HG03095 (cell line): ENCODE data around the gene PTPN14.
"Not testable (repeated sequence)": the region's sequence is repeated elsewhere in the genome, so short reads cannot be mapped to it uniquely, and the experiment has no call there.

Source experiments
- ATAC-seq: cut with Tn5 transposase; IDR thresholded peaks from one replicate; pipeline ENCODE4 v1.9.1; 2021; ENCODE audit warnings: moderate library complexity; ENCODE audit not compliant: unreplicated experiment

PTPN14 gene

DNA sequence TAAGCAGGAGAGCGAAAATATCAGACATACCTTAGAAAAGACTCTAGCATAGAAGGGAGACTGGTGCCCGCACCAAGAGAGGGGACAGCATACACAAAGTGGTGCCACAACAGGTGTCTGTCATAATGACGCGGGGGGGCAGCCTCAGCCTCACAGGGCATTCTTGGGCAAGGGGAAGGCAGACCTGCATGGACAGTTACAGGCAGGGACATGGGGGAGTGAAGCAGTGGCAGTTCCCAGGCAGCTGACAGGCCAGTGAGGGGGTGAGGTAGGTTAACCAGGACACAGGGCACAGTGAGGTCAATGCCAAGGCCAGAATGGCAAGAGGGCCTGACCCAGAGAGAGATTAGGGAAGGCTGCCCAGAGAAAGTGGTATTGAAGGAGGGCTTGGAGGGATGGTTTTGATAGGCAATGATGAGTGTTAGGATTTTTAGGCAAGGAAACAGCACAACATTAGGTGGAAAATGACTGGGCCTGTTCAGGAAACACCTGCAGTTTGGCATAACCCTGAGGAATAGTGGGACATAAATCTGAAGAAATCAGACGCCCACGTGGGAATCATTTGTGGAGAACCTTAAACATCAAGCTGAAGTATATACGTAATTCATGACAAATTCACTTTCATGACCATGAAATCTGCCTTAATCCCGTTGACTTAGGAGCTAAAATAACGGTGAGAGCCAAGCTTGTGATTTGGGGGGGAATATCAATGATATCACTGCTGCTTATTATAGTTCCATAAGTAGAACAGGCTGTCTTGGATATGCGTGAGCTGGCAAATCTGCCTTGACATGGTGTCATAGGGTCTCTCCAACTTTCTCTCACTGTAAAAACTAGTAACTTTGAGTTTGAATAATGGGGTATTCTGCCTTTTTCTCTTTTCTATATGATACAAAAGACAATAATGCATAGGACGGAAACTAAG is 8.9 kb downstream of the PTPN14 start:
- no peak for ATAC-seq

DNA sequence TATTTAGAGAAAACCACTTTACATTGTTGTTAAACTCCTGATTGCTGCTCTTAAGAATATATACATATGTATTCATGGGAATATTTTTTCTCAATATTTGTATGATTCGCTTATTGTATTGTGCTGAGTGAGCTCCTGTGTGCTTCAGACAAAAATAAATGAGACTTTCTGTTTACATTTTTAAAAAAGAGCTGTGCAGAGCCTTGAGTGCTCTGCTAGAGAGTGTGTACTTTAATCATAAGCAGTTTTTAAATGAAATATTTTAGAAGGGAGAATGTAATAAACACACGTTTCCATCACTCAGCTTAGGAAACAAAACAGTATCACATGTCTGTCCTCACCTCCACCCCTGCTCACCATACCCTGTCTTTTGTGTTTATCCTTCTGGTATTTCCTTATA is 9.7 kb downstream of the PTPN14 start:
- ATAC-seq = no peak

DNA sequence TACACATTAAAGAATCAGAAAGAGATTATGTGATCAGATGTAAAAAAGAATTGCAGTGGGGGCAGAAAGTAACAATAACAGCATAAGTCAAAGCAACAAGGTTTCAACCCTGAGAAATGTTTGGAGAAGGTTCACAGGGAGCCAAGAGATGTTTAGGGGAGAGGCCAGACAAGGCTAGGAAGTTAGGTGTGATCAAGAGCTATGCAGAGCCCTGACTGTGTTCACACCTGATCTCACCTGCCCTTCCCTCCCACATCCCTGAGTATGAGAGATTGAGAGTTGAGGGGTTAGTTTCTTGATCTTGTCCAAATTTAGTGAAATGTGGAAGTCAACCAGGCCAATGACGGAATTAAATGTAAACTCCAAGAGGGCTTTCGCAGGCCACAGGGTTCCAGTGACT is 10.2 kb downstream of the PTPN14 start:
- ATAC-seq = no peak

DNA sequence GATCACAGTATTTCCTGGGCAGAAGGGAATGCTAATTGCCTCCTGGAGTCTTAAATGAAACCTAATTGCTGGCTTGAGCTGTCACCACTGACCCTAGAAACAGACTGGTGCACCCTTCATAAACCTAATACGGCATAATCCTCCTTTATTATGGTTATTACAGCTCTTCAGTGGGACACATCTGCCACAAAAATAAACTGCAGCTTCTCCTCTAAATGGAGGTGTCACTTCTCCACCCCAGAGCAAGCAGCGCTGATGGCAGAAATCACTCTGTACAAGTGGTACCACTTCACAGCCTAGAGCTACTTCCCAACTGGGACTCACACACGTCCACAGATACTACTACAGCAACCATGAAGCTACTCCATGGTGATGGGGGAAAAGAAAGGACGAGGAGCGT is 11.1 kb downstream of the PTPN14 start:
- no peak for ATAC-seq

DNA sequence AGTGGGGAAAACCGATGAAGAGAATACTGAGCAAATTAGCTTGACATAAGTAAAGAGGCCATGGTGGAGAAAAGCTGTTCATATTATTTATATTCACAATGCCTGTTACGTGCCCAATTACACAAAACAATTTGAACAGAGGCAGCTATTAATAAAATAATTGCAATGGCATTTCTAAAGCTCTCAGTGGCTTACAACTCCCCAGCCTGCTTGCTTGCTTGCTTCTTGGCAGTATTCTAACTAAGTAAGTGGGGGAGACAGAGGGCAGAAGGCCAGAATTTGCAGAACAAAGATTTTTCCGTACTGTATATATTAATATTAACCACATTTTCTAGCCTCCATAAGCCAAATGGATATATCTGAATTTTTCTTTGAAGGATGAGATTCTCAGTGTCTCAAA is 12.9 kb downstream of the PTPN14 start:
- ATAC-seq = no peak

DNA sequence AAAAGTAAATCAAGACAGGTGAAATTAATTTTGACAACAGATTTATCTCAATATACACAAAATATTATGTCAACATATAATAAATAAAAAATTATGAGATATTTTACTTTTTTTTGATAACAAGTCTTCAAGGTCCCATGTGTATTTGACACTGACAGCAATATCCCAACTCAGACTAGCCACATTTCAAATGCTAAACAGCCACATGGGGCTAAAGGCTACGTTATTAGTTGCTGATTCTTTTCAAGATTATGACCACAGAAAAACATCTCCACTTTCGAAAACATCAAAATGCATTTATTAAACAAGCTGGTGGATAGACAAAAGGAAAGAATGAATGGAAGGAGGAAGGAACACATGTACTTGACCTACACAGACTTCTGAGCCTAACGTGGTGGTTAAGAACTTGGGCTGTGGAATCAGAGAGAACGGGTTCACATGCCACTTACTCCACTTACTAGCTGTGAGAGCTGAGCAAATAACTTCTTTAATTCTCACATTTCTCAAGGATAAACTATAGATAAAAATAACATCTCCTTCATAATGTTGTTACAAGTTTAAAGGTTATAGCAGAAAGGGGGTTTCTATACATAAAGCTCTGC is 13.4 kb downstream of the PTPN14 start:
- ATAC-seq = no peak

DNA sequence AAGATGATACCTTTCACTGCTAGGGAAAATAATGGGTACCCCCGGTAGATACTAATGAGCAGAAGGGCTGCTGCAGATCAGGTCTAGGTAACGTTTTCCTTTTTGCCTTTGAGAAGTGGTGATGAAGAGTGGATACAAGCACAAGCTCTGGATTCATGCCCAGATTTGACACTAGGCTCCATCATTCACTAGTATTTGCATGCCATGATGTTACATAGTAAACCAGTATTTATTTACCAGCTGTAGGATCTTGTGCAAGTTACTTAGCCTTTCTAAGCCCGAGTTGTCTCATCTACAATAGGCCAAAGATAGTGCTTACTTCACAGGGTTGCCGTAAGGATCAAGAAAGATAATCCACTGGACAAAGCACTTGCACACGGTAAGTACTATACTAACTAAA is 14.2 kb downstream of the PTPN14 start:
- ATAC-seq = no peak

DNA sequence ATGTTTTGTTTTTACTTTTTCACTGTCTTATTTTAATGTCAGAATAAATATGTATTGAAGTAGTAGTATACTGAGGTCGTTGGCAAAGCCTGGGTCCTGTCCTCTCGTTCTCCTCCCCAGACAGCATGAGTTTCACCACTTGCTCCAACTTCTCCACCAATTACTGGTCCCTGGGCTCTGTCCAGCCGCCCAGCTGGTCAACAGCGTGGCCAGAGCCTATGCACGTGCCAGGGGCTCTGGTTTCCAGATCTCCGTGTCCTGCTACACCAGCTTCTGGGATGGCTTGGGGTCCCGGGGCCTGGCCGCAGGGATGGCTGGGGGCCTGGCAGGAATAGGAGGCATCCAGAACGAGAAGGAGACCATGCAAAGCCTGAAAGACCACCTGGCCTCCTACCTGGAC is 19.3 kb downstream of the PTPN14 start:
- no peak for ATAC-seq

DNA sequence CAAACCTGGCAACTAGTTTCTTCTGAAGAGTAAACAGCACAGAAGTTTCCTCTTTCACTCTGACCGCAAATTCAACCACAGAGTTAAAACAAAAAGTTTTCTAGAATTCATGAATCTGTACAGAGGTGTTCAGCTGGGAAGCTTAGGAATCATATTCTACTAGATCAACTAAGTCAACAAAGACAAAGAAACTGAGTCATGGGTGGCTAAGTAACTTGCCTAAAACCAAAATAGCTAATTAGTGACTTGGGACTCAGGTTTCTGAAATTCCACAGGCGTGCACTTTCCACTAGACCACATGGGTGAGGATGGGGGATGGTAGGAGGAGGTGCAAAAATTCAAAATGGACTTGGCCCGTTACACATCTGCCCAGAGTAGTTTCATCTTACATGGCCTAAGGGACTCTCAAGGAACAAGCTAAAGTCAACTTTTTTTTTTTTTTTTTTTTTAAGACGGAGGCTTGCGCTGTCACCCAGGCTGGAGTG is 25.8 kb downstream of the PTPN14 start:
- ATAC-seq = no peak

DNA sequence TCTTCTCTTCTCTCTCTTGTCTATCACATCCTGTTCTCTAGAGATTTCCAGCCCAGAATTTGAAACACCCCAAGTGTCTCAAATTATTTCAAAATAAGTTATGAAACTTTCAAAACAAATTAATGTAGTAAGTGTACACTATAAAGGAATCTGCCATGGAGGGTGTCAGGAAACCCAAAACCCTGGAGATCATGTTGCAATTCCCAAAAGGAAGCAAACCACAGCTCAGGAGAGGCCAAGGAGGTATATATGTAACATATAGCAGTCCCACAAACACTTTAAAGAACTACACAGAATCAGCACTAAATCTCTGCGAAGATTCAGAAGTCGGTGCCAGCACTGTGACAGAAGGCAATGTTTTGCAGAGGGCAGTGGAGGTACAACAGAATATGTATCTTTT is 26.6 kb downstream of the PTPN14 start:
- no peak for ATAC-seq

DNA sequence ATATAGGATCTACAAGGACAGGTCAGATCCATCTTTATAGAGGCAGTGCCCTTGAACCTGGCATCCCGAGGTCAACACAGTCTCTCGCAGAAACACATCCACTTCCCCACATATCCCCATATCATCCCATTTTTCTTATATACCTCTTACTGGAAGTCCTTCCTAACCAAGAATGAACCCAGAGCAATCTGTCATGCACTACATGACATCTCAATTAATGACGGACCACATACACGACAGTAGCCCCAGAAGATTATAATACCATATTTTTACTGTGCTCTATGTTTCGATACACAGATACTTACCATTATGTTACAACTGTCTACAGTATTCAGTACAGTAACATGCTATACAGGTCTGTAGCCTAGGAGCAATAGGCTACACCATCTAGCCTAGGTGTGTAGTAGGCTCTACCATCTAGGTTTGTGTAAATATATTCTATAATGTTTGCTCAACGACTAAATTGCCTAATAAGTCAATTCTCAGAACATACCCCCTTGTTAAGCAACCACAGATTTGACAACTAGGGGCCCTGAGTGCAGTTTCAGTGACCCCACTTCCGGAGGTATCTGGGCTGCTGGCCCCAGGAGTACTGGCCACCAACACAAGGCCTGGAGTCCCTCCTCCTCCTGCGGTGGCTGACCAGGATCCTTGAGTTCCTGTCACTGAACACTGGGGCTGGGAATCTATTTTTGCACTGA is 28.1 kb downstream of the PTPN14 start:
- ATAC-seq = no peak

DNA sequence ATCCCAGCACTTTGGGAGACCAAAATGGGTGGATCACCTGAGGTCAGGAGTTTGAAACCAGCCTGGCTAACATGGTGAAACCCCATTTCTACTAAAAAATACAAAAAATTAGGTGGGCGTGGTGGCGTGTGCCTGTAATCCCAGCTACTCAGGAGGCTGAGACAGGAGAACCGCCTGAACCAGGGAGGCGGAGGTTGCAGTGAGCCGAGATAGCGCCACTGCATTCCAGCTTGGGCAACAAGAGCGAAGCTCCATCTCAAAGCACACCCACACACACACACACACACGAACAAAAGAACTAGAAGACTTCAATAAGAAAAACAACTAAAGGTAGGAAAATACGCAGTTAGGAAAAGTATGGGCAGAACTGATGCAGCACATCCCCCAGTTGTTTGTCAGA is 29.9 kb downstream of the PTPN14 start:
- not testable (repeated sequence) for ATAC-seq

DNA sequence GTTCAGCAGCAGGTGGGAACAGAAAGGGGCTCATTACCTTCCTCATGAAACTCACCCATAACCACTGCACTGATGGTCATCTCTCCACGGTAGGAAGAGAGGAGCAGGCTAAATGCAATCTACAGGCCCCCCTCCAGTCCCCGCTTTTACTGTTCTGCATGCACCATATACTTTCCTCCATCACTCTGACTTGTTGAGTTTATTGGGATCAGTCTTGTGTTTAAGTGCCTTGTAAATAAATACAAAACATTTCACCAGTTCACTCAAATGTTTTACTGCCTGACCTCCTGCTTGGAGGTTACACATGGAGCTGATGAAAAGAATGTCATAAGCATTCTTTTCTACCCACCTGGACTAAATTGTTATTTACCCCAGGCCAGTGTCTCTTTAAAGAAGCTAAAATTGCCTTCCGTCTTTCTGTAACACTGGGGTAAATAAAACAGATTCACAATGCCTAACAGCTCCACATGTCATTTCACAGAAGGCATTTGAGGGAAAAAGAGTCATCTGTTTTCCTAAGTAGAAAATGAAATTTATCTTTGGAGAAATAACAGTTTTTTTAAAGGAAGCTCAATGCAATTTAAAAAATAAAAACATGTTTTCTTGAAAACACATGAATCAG is 30.7 kb downstream of the PTPN14 start:
- no peak for ATAC-seq

DNA sequence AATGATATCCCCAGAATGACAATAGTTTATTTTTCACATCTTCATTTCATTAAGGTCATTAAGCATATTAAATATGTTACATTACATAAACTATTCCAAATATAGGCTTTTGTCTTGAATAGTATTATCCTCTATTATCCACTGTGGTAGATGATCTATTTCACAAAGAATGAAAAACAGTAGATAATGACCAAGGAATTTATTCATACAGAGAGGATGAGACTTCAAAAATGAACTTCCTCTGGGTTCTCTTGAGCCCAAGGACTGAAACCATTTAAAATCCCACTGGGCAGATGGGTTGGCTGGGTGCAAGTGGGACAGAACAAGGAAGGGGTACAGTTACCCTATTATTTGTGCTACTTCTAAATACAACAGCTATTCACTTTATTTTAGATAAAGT is 33.0 kb downstream of the PTPN14 start:
- ATAC-seq = no peak

DNA sequence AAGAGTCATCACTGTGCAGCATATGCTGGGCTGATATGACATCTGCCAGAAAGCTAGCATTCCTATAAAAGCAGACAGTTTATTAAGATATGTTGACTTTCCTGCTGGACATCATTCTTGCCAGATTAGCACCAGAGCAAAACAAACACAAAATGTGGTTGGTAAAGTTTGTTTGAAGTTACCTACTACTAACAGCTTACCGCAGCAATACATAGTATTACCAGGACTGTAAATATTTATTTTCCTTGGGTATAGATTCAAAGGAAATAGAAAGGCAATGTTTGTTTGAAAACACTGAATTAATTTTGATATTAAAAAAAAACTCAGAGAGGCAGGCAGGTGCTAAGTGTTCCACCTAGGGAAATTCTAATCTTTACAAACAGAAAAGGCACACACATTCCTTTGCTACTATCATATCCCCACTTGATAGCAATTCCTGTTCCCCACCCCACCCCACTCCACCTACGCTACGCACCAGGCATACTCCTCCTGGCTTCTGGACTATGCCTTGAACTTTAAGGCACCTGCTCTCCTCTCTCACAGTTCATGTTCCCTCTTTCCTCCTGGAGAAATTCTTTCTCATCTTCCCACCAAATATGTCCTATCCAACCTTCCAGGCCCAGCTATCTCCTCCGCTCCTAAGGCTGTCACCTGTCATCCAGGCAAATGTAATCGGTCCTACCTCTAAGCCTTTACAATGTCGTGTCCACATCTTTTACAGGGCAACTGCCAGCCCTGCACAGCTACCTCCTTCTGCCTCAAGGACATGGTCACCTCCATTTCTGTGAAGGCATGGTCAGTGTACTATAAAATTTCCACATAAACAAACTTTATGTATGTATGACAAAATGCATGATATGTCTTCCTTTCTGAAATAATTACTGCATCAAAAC is 34.7 kb downstream of the PTPN14 start:
- no peak for ATAC-seq

DNA sequence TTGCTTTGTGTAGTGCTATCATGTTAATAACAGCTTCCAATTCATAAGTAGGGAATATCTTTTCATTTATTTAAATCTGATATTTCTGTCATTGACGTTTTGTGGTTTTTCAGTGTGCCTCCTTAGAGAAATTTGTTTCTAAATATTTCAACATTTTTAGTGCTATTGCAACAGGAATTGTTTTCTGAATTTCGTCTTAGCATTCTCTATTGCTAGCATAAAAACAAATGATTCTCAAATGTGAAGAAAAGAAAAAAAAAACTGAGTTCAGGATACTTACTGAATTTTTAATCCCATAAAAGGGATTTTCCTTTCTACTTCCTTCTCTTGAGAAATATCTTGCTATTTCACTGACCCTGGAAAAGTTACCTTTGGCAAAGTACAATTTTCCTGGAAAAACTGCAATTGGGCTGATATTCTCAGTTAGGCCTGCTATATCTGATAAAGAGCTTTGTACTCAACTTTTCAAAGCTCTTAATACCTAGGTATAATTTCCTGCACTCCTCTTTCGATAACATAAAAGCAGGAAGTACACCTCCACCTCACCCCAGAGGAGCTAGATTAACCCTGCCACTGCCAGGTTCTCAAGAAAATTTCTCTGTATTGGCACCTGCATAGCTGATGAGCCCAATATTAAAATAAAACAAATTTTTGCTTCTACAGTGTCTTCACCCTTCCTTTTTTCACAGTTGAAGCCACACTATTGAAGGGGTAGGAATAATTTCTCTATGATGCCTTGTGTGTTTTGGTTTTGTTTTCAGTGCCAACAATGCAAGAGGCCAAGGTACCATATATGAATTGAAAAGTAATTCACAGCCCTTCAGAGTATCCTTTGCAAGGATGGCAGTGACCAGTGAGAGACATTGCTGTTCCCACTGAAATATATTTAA is 35.6 kb downstream of the PTPN14 start:
- no peak for ATAC-seq

DNA sequence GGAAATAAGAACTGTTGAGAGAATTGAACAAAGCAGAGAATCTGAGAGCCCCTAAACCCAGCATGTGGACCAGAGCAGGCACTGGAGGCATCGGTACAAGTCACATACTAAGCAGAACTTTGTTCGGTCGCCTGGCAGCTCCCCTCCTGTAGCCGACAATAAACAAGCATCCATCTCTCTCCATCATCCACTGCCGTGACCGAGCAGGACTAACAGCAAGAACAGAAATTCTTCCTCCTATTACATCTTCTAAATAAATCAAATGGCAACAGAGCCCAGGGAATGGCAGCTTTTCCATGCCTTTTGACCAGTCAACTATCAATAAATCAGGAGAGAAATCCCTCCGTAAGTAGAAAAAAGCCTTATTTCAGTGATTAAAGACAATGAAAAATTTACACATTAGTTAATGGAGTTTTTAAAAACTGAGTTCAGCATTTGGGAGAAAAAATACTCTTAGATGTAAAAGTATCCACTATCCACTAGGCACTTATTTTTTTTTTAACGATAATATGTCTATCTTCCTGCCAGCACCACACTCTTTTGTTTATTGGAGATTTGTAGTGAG is 36.5 kb downstream of the PTPN14 start:
- no peak for ATAC-seq

DNA sequence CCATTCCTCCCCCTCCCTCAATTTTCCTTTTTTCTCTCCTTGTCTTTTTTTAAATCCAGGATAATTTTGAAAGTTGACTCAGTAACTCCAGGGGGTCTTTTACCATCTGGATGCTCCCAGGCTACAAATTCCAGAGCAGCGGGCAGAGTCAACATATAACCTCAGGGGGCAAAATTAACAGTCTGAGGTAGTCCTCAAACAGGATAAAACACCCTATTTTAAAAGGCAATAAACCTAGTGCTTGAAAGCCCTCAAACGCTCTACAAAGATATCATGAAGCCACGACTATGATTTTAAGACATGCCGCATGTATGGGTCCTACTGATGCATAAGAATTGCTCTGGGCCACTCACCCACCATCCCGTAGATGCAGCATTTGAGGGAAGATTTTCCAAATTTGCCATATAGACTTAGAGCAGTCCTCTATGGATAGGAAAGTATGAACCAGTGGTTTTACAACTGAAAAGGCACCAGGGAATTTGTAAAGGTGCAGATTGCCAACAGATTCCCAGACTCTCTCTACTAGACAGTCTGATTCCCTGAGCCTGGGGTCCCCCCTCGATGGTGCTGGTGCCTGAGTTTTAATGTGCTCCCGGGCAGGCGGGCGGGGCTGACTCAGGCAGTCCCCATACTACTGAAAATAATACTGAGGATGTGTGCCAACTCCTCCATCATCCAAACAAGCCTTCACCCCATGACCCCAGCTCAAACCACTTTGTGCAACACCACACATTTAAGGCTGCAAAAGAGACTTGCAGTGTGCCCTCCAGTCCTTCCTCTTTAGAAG is 37.2 kb downstream of the PTPN14 start:
- ATAC-seq = no peak
